Amygdala (tissue), 56 donors: Measurements from ENCODE around the gene NUDT2.

Source experiments
- DNase-seq, 56 donors: peaks; one replicate each; lab custom pipeline; 2025; lab: John Stamatoyannopoulos, UW

Gene NUDT2

DNA sequence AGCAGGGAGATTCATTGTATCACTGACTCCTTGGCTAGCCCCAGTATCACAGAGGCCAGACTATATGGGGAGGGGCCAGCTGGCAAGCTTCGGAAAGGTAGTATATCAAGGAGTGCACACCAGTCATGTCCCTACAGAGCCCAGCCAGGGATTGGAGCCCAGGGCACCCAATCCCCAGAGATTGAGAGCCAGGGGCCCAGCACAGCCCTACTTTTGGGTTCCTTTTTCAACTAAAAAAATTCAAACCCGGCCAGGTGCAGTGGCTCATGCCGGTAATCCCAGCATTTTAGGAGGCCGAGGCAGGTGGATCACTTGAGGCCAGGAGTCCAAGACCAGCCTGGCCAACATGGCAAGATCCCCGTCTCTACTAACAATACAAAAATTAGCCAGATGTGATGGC is 52.7 kb downstream of the NUDT2 start:
- DNase-seq, result no peak

DNA sequence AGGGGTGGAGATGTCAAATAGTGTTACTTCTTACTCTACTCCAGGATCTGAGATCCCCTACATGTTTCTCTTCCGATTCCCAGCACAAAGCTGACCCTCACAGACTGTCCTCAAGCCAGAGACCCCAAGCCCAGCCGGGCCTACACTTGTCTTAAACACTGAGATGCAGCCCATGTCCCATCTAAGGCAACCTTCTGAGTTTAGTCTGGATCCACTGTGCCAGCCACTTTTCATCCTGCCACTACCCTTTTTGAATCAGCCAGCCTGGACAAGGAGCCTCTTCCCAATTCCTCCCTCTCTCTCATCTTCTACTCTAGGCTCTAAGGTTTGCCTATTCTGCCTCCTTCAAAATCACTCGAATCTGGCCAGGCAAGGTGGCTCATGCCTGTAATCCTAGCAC is 53.5 kb downstream of the NUDT2 start:
- DNase-seq, result no peak

DNA sequence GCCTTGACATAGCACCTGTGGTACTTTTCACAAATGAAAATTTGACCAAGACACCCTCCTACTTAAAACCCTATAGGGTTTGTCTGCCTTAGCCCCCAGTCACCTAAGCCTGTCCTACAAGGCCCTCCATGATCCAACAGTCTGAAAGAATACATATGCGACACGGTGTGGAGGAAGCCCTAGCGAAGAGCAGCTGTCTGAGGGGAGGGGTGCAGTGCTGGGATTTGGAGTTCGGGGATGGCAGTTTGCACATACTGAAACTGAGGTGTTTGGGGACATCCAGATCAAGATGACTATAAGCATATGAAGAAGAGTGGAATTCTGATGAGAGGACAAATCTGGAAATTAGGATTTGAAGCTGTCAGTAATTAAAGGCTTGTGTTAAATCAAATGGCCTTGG is 54.5 kb downstream of the NUDT2 start:
- no peak for DNase-seq

DNA sequence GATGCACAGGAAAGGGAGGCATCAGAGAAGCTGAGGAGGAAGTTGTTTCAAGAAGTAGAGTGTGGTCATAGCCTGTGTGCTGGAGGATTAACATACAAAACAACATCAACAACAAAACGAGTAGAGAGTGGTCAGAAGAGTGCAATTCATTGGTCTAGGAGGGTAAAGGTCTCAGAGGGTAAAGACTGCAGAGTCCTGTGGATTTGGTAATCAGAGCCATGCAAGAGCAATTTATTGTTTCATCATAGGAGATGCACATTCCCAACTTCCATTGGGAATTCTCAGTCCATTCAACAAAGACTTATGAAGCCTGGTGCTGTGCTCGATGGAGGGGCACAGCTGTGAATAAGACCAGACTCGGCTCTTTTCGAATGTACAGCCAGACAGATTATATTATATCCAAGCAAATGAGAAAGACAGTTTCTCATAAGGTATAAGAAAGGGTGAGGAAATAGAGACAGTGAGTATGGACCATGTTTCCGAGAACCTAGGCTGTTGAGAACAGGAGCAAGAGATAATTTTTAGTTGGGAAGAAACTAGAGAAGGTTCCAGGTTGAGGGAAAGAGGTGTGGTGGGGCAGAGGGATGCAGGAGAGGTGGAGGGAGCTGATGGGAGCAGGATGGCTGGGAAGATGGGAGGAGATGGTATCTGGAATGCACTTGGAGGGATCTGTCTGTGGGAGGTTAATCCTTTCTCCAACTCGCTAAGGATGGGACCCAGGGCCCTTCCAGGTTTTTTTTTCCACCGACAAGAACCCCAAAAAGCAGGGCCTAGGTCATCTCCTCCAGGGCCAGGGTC is 55.2 kb downstream of the NUDT2 start:
- no peak for DNase-seq

DNA sequence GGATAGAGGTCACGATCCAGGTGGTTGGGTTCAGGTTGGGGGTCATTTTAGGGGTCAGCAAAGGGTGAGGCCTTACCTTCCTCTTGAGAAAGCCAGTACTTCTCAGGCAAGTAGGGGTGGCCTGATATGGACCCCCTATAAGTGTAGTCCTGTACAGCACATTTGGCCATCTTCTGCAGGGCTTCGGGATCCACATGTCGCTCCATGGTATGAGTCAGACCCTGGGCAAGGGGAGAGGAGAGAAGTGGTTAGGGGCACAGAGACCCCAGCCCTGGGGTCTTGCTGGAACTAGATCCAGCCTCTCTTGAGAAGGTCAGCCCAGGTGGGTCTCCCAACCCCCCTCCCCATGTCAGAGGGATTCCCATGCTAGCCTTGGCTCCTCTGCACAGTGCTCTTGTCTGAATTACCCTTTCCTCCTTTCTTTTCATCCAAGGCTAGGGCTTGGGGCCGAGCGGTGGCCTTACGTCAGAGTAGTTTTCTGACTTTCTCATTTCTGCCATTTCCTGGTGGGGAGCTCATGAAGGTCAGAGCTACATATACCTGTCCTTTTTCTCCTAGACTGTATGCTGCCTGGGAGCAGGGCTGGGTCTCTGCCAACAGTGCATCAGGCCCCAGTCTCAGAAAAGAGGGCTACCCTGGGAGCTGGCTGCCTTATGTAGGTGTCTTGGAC is 56.3 kb downstream of the NUDT2 start:
- no peak for DNase-seq

DNA sequence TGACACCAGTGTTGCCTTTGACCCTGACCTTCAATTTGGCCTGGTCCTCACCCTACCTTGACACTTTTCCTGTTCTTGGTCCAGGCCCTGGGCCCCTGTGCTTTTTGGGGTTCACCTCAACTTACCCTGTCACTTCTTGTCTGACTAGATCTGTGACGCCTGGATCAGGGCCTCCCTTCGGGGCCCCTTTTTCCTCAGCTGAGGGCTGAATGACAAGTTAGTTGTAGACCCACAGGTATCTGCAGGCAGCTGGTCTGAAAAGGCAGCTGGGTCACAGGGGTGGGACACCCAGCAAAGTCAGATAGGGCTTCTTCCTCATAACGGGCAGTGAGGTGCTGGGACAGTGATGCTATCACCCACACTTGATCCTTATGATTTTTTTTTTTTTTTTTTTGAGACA is 57.3 kb downstream of the NUDT2 start:
- DNase-seq, result no peak

DNA sequence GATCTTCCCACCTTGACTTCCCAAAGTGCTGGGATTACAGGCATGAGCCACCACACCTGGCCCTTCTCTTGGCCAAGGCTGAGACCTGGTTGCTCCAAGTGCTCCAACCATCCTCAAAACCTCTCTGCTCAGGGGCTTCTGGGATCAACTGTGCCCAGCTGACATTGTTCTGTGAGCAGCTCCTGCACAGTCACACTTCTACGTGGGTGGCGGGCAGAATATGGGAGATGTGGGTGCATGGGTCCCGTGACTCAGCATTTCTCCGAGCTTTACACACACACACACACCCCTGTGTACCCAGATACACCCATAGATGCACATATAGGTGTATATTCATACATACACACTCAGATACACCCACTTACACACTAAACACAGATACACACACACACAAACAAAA is 57.9 kb downstream of the NUDT2 start:
- DNase-seq, result no peak

DNA sequence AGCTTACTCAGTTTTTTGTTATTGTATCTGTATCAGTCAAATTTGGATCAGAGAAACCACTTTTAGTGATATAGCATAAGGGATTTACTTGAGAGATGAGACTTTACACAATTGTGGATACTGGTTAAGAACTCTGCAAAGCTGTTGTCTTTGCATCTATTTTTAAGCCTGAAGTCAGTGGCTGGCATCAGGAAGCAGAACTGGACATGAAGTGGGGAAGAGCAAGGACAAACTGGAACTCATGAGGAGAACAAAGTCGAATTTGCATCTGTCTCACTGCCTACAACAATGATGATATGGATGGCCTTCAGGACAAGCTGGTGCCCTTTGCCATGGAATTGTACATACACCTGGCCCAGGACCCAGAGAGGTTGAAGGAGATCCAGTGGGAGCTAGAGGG is 63.1 kb downstream of the NUDT2 start:
- no peak for DNase-seq
